Measurements from ENCODE around the gene POFUT1.

- TF ChIP-seq POLR2A (IDR thresholded peaks at IDR 0.05; ENCODE audit: low read depth, low read length) (no peak), POLR2AphosphoS5 (IDR thresholded peaks at IDR 0.05; ENCODE audit: low read depth, low read length) (no peak), TAF1 (IDR thresholded peaks at IDR 0.05; ENCODE audit: low read depth, low read length) (no peak), POU2F2 (IDR thresholded peaks at IDR 0.05; ENCODE audit: low read depth, low read length) (no peak)
These were observed 79.6 kb downstream of the POFUT1 start for GRCh38 chr20:32287231-32287638.
